NCI-H345 (cell line): ENCODE results near the gene ATXN2.

ENCODE experiments used
- DNase-seq: peaks from one replicate; lab custom pipeline; 2025; lab: John Stamatoyannopoulos, UW

Gene ATXN2

DNA sequence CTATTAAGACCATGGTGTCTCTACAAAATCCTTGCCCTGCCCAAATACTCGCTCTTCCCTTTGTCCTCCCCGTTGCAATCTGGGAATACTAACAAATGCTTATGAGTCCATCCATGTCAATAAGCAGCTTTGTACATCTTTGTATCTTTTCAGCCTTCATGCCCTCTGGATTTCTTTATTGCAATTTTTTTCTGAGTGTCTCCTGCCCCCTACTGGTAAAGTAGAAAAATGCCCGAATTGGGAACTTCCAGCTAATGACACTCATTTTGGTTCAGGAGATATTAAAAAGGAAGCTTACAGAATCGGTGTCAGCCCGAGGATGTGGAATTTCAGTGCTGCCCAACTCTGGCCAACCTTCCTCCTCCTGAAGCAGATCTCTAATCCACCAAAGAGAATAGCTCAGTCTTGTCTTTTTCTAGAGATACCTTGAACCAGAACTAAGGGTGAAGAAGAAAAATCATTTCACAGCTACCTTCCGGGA, 147.4 kb downstream of the ATXN2 start:
- peak; percentile 46 for DNase-seq

DNA sequence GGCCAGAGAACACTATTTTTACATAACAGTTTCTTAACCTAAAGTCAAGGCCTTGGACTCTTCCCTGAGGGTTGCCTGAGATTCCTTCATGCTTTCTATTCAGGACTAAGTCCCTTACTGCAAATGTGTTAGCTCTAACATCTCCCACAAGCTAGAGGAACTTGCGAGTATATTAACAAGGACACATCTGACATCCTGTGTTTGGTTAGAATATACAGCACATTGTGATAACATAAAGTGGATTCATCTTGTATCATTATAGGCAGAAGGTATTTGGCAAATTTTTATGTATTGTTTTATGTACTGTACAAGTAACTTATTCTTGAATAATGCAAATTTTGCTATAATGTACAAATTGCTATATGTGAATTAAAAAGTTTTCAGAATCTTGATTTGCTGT, 147.9 kb downstream of the ATXN2 start:
- no peak for DNase-seq

DNA sequence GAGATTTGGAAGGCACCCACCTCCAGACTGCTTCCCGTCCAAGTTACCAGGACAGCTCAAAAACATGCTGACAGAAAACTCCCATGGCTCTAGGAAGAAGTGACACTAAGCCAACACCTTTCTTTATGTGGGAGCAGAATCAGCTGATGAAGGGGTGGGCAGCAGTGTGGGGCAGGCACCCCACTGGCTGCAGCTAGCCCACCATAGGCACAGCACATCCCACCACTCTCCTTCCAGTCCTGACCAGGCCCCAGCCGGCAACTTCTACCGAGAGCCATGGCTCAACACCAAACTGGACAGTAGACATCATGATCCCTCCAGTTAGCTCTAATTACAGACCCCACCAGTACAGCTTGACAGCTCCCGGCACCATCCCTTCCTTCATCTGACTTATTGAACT, 148.4 kb downstream of the ATXN2 start:
- no peak for DNase-seq

DNA sequence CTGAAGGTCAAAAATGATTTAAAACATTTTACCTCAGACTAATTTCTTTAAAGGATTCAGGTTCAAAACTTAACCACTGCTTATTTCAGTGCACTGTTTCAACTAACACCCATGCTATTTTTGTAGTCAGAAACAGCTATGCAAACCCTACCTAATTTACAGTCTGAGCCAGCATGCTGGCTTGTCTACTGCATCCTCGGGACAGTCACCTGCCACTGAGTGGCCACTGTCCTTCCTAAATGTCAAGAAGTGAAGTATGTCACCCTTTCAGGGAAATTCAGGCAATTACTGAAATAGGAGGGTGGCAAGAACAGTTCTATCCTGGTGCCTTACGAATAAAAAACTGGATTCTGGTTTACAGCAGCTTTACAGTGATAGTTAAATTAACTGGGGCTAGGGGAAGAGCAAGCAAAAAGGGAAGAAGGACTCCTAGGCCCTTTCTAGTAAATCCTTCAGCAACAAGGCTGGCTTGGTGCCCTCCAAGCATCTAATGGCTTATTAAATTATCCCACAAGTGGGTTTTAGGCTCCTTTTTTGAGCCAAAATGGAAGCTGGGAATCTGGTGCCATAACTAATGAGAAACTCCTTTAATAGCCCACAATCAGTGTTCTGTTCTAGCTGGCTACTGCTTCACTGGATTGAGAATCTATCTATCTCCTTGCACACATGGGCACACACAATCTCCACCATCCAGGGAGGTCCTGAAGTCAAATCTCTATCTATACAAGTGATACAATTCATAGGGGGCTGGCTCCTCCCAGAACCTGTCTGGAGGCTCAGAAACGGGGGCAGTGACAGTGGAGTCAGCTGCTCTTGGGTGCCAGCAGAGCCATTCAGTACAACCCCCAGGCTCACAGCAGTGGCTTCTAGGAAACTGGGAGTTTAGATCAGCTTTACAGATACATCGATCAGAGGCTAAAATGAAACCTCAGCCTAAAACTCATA, 150.0 kb downstream of the ATXN2 start:
- DNase-seq: no peak

DNA sequence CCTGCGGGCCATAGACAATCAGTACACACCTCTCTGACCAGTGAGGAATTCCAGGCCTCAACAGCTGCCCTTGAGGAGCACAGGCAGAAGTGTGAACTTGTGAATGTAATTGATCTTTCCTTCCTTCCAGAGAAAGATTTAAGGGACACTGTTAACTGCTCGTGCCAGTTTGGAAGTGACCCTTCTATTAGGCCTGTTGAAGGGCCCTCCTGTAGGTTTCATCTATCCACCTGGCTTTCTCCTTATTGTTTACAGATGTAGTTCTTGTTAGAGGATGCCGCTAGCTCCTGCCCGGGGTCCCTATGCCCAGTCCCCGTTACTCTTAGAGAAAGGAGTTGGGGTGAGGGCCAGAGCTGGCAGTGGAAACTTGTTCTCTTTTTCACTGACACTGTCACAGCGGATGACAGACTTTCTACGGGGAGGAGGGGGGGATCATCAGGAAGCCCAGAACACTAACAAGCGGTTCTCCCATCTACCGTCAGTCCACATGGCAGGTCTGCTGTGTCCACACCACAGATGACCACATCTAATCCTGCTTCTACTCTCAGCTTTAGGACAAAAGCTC, 150.8 kb downstream of the ATXN2 start:
- no peak for DNase-seq

DNA sequence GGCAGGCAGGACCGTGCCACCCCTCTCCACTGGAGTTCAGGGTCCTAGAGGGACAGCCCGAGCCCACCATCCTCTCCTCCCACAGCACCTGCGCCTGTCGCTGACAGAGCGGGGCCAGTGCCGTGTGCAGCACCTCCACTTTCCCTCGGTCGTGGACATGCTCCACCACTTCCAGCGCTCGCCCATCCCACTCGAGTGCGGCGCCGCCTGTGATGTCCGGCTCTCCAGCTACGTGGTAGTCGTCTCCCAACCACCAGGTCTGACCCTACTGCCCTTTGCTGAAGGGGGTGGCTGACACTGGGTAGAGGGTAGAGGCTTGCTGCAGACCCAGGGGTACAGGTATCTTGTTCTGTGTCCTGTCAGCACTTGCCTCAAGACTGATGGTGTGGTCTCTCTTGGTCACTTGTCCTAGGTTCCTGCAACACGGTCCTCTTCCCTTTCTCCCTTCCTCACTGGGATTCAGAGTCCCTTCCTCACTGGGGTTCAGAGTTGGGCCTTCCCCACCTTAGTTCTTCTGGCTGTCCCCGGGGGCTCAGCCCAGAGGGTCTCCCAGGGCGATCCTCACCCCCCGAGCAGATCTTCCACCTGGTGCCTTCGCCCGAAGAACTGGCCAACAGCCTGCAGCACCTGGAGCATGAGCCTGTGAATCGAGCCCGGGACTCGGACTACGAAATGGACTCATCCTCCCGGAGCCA, 151.4 kb downstream of the ATXN2 start:
- no peak for DNase-seq

DNA sequence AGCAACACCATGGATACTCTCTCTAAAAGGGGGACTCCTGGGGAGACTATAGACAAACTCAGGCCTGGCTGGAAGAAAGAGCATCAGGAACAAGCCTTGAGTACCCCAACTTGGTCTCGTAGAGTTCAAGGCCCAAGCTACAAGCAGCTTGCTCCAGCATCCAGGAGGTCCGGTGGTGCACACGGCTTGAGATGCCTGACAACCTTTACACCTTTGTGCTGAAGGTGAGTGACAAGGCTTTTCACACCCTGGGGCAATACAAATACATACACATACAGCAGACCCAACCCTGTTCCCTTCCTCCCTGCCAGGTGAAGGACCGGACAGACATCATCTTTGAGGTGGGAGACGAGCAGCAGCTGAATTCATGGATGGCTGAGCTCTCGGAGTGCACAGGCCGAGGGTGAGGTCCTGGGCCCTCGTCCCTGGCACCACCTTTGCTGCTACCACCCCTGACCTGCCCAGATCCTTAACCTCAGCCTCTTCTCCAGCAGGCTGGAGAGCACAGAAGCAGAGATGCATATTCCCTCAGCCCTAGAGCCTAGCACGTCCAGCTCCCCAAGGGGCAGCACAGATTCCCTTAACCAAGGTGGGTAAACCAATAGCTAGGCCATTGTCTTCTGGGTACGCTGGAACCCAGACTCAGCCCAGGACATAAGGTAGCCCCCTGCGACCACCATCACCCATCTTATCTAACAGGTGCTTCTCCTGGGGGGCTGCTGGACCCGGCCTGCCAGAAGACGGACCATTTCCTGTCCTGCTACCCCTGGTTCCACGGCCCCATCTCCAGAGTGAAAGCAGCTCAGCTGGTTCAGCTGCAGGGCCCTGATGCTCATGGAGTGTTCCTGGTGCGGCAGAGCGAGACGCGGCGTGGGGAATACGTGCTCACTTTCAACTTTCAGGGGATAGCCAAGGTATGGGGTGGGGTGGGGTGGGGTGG, 152.2 kb downstream of the ATXN2 start:
- DNase-seq: no peak

DNA sequence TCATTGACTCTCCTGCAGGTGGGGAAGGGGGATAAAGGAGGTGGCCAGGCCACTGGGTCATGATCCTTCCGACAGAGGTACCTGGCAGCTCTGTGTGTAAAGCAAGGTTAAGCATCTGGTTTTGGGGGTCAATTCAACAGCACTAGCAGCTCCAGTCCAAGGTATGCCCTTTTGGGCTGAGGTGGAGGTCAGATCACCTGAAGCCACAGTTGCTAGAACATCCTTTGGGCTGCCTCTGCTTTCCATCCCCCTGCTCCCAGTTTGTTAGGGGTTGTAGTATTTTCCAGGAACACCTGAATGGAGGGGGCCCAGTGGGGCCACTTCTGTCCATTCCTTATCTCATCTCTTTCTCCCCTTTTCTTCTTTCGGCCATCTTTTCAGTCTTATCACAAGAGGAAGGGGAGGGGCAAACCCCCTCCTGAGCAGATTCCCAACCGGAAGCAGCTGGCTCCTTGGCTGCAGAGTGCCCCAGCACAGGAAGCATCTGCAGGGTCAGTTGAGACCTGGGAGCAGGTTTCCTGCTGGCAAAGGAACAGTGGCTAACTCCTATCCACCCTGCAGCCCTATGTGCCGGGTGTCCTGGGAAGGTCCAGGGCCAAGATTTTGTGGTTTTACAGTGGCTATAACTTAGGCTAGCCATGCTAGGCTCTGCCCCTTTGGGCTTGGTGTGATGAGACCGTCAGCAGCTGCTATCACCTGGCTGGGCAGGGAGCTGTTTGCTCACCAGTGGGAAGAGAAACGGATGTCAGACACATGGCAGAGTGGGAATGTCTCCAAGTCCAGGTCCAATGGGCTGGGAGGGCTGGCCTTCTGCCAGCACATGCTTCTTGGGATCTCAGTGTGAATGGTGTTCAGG, 153.2 kb downstream of the ATXN2 start:
- DNase-seq: peak; percentile 47

DNA sequence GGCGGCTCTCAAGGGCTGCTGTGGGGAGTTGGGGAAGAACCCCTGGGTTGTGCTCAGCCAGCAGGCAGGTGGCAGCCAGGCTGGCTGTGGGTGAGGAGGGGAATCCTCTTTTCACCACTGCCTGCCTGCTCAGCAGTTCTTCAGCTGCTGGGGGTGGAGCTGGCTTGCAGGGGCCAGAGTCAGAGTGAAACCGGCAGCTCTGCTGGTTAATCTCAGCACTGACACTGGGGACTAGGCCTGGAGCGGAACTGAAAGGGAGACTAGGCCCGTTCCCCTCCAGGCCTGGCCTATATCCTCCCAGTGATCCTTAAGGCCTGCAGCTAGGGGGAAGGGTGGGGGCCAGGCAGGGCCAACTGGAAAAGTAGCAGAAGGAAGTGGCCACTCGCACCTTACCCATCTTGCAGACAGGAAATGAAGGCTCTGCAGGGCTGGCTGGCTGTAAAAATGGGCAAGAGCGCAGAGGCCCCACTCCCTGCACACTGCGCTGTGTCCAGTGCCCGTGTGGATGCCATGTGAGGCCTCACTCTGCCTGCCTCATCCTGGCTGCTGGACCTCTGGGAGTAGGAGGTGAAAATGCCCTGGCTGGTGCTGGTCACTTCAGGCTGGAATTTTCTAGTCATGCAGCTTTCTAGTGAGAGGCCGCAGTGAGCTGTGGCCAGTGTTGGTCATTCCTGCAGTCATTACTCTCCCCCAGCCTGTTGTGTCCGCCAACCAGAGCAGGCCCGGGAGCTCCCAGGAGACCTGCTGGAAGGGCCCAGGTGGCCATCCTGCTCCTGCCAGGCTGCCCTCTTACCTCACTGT, 154.0 kb downstream of the ATXN2 start:
- peak; percentile 5 for DNase-seq

DNA sequence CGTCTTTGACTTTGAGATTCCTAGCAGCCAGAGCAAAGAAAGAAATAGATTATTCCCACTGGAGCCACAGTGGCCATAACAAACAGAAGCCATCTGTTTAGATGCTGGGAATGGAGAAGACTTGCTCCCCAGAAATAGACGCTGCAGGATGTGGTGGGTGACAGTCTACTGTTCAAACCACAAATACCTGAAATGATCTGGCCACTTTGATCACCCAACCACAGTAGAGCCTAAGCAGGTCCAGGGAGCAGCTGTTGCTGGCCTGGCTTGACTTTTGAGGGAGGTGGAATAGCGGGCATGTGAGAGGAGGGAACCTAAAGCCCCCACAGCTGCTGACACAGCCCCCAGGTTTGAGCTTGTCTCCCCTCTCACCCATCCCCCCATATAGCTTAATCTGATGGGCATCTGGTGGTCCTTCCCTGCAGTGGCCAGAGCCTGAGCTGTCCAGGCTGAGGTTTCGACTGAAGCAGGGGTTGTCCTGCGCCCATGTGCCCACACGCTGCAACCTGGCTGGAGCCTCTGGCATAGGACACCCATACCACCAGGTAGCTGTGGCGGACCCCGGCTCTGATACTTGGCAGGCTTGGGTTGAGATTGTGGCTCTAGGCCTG, 154.7 kb downstream of the ATXN2 start:
- DNase-seq: no peak

DNA sequence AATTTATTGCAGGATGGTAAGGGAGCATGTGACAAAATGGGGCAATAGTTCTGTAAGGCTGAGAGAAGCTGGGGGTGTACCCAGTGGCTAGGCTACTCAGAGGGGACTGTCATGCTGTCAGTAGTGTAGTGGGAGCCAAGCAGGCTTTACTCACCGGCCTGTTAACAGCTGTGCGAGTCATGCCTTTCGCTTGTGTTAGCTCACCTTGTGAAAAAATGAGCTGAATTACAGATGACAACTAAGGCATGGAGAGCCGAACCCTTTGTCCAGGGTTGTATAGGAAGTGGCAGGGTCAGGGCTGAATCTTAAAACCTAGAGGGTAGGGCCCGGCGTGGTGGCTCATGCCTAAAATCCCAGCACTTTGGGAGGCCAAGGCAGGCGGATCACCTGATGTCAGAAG, 155.5 kb downstream of the ATXN2 start:
- DNase-seq: no peak

DNA sequence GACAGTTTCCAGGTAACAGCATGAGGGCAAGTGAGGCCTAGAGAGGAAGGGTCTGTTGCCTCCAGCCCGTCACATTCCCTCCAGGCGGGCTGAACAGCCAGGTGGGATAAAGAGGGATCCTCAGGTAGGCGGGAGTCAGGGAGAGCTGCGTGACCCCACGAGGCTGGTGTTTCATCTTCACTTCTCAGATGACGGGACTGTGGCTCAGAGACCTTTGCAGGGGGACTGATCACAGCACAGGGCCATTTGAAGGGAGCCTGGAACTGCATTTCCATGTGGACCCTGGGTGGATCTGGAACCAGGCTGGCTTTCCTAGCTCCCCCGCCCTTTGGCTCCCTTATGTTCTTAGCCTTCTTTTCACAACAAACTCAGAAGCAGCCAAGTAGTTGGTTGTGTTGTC, 156.0 kb downstream of the ATXN2 start:
- no peak for DNase-seq

DNA sequence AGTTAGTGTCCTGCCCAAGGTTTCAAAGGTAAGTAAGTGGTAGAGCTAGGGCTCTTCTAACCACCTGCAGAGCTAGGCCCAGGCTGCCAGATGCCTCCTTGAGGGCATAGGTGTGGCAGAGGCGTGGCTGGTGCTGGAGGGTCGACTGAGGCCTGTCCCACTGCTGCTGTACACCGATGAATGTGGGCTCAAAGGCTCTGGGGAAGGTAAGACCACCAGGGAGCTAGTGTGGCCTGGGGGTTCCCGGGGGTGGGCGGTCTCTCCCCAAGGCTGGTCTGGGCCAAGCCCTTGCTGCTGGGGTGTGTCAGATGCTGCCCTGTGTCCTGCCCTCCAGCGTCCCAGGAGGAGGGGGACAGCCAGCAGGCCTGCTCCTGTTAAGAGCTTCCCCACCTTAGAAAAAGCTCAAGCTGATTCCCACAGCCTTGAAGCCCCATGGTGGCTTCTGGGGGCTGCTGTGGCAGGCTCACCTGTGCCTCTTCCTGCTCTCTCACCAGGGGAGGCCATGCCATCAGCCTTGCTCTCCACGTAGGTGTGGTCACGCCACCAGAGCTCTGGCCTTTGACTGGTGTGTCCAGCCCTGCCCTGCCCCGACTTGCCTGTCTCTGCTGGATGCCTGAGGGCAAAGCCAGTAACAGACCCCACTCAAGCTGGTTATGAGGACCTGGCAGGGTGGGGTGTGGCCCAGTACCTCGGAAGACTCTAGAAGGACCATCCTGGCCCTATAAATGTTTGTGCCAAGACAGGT, 156.6 kb downstream of the ATXN2 start:
- no peak for DNase-seq

DNA sequence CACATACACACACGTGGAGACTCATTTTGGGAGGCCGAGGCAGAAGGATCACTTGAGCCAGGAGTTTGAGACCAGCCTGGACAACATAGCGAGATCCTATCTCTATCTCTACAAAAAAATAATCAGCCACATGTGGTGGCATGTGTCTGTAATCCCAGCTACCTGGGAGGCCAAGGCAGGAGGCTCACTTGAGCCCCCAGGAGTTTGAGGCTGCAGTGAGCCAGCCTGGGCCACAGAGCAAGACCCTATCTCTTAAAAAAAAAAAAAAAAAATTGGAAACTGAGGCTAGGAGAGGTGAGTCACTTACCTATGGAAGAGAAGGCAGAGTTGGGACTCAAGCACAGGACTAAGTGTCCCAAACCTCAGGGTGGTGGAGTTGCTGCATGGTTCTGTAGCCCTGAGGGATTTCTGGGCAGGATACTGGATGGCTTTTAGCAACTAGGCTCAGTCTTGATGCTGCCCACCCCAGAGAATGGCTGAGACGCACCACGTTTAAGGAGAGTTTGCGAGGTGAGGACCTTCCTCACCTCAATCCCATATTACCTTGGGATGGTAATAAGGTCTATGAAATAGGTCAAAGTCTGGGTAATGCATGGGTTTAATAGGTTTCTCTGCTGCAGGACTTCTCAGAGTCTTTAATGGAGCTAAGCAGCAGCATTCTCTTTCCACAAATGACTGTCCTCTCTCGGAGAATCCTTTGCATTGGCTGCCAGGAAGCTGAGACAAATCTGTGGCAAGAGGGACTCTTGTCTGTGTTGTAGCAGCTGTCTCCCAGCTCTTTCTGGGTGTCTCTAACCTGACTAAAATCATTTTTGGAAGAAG, 157.8 kb downstream of the ATXN2 start:
- DNase-seq: no peak

DNA sequence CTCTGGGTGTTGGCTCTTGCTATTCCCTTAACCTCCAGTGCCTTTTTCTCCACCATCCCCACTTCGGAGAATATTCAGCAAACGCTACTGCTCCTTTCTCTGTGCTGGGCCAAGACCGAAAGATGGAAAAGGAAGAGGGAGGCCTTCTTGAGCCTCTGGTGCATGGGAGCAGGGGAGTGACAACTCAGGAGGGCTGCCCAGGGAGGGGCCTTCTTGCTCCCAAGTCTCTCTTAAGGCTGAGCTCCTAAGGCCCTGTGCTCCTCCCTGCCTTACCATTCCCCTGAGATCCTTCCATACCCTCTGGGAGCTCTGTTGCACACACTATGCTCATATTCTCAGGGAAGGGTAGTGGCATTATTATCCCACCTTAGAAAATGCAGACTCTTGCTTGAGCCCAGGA, 158.5 kb downstream of the ATXN2 start:
- DNase-seq: no peak

DNA sequence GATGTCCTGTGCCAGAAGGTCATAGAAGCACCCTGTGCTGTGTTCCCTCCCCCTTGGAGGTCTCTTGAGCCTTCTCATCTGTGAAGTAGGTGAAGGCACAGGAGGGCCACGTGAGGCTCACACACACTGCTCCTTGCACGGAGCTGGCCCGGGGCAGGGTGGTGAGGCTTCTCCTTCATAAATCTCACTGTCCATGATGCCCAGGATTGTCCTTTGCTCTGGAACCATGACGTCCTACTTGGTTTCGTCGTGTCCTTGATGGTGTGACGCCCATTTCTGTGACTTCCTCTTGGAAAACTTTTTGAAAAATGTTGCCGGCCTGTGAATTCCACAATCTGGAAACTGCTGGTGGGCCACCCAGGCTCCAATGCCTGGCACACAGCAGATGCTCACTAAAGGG, 159.0 kb downstream of the ATXN2 start:
- DNase-seq: no peak

DNA sequence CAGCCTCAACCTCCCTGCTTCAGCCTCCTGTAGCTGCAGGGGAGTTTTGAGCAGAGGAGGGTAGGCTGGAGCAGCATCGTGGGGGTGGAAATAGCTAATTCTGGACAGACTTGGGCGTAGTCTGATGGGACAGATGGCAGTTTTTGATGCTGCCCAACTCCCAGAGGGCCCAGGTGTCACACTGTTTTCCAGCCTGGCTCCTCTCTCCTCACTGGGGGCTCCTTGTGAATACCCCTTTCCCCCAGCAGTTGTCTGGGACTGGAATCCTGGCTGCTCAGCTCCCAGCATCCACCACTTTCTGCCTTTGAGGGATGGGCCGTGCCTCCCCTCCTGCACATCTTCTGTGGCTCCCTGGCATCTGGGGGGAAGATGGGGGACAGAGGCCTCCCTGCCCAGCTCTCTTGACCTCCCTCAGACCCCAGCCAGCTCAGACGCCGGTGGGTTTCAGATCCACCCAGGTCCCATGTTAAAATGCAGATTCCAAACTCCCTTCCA, 159.4 kb downstream of the ATXN2 start:
- no peak for DNase-seq

DNA sequence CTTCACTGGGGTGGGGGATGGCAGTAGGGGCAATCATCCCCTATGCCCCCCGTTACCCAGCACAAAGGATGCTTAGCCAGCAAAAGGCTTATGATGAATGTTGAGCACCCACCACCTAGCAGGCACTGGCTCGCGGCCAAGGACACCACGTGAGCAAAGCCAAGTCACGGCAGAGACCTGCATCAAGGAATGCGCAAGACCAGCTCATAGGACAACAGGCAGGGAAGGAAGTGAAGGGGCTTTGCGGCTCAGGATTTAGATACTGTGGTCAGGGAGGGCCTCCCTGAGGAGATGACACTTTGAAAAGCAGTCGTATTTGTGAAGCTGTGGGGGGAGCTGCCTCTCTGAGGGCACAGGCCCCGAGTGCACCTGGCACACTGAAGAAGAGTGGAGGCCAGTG, 160.6 kb downstream of the ATXN2 start:
- DNase-seq: peak; percentile 71
